K562 (cell line): ENCODE data around the gene STRN3. TPM values are rescaled to one million over a fixed set of nuclear protein-coding genes. Genes with fewer than 3 reads are reported as not detected.

ENCODE experiments used
- ATAC-seq: fragments of 200-7000 bp; cut with Tn5 transposase; 3 replicates; pipeline ENCODE4 v1.9.1; 2020; ENCODE audit warnings: moderate library complexity
- BruUV-seq: library from RNA; stranded (reverse); fragments of 400-500 nt; replicated peaks from 2 replicates; lab custom pipeline; 2021; lab: Mats Ljungman, UMichigan
- CTCF ChIA-PET: fragments of 300-600 bp; formaldehyde crosslinking; extraction: SDS; loops from one replicate; lab custom pipeline; 2021; ENCODE audit warnings: low intra/inter-chr PET ratio; lab: Yijun Ruan, JAX
- POLR2A ChIA-PET: fragments of 300-600, 350-650 bp; sonication (Branson Sonifier 250); formaldehyde crosslinking; extraction: SDS; loops from one replicate; lab custom pipeline; 2021; ENCODE audit warnings: antibody characterized with exemption, inconsistent platforms; lab: Yijun Ruan, JAX
- DNase-seq, 4 experiments: peaks; one replicate each; pipeline versions ENCODE4 v3.0.0 to v3.0.0-alpha.2; 2011 to 2018; ENCODE audit warnings: low spot score in 3 of 4, mixed read lengths in 3 of 4; ENCODE audit errors: extremely low read depth in 1 of 4
- FAIRE-seq: peaks from 2 replicates; lab custom pipeline; 2011; peaks lifted over from hg19 to GRCh38; lab: Jason Lieb, UNC
- H2AFZ ChIP-seq: 2 replicates; pipeline ENCODE4 v1.6.0; 2011; ENCODE audit warnings: low read depth, low read length, control low read depth, inconsistent platforms
- H3K27ac ChIP-seq: fragments of 200-600 bp; 3 replicates; pipeline ENCODE4 v1.8.0; 2011; ENCODE audit warnings: low read depth, mild to moderate bottlenecking, control low read depth, inconsistent platforms, low read length, moderate library complexity, mixed read lengths; ENCODE audit errors: extremely low read depth
- H3K27me3 ChIP-seq, 2 experiments: fragments of 300-600 bp in 1 of 2; 2 replicates in 1 of 2; 3 replicates in 1 of 2; pipeline versions ENCODE4 v1.6.0 to v1.8.0; 2011; ENCODE audit warnings: inconsistent platforms in 2 of 2, low read length in 2 of 2, mild to moderate bottlenecking in 1 of 2, mixed read lengths in 1 of 2, moderate library complexity in 1 of 2; ENCODE audit not compliant: control insufficient read depth in 2 of 2, insufficient read depth in 2 of 2
- H3K36me3 ChIP-seq: fragments of 300-600 bp; 3 replicates; pipeline ENCODE4 v1.8.0; 2011; ENCODE audit warnings: mild to moderate bottlenecking, low read length, inconsistent platforms; ENCODE audit not compliant: control insufficient read depth, insufficient read depth
- H3K4me1 ChIP-seq, 2 experiments: fragments of 200-600 bp in 1 of 2; replicated peaks in 1 of 2; 2 replicates in 1 of 2; 3 replicates in 1 of 2; pipeline versions ENCODE4 v1.5.1 to v1.8.0; 2011; ENCODE audit warnings: inconsistent platforms in 2 of 2, low read length in 2 of 2, mild to moderate bottlenecking in 1 of 2, mixed read lengths in 1 of 2, moderate library complexity in 1 of 2; ENCODE audit not compliant: control insufficient read depth in 2 of 2, insufficient read depth in 2 of 2
- H3K4me2 ChIP-seq: 2 replicates; pipeline ENCODE4 v1.6.1; 2011; ENCODE audit warnings: low read length, control low read depth, inconsistent platforms, mixed read lengths; ENCODE audit not compliant: insufficient read depth
- H3K4me3 ChIP-seq: fragments of 200-600 bp; sonication (generic), shearing (Covaris generic); 2 replicates; pipeline ENCODE4 v1.5.1; 2016; ENCODE audit warnings: control low read depth, inconsistent platforms
- H3K79me2 ChIP-seq: fragments of 200-600 bp; 3 replicates; pipeline ENCODE4 v1.8.0; 2011; ENCODE audit warnings: low read length, inconsistent platforms; ENCODE audit not compliant: control insufficient read depth, insufficient read depth
- H3K9ac ChIP-seq, 2 experiments: 2 replicates each; pipeline versions ENCODE4 v1.6.0 to v1.6.1; 2011; ENCODE audit warnings: low read depth in 2 of 2, low read length in 2 of 2, control low read depth in 1 of 2, inconsistent platforms in 1 of 2, mild to moderate bottlenecking in 1 of 2, mixed read lengths in 1 of 2; ENCODE audit not compliant: insufficient read depth in 1 of 2
- H3K9me1 ChIP-seq: one replicate; pipeline ENCODE4 v1.6.0; 2011; ENCODE audit warnings: inconsistent platforms, mild to moderate bottlenecking, low read length, moderate library complexity; ENCODE audit not compliant: control insufficient read depth, insufficient read depth
- H3K9me3 ChIP-seq: replicated peaks from 2 replicates; pipeline ENCODE4 v1.5.1; 2011; ENCODE audit warnings: low read depth, low read length, inconsistent platforms; ENCODE audit not compliant: control insufficient read depth, insufficient read depth
- H4K20me1 ChIP-seq: replicated peaks from 2 replicates; pipeline ENCODE4 v1.6.1; 2011; ENCODE audit warnings: low read length, inconsistent platforms, mixed read lengths; ENCODE audit not compliant: control insufficient read depth, insufficient read depth
- CHAMP1 ChIP-seq: fragments of 450-650 bp; IDR thresholded peaks from 2 replicates; pipeline ENCODE4 v1.6.1; 2016; ENCODE audit warnings: mild to moderate bottlenecking
- CHD7 ChIP-seq: fragments of 200-600 bp; sonication (generic); IDR thresholded peaks from one replicate; pipeline ENCODE4 v1.6.1; 2012; ENCODE audit warnings: mild to moderate bottlenecking, low read depth, low read length, inconsistent platforms
- WGBS: fragments of 100-300 bp; shearing (Covaris generic); methylation state at CpG from one replicate; pipeline ENCODE4 v1.1.6; 2016; ENCODE audit warnings: low coverage, mixed read lengths; ENCODE audit not compliant: insufficient coverage; ENCODE audit errors: missing lambda C conversion rate; 5-methylcytosine and 5-hydroxymethylcytosine counted together
- in situ Hi-C: fragments of 300-500 bp; cut with MboI; formaldehyde crosslinking; loops from 4 replicates; pipeline ENCODE4 v1.15.0; 2018; ENCODE audit warnings: inconsistent platforms, mixed read lengths
- intact Hi-C: fragments of 100-400 bp; cut with micrococcal nuclease; formaldehyde crosslinking; loops from 2 replicates; pipeline ENCODE4 v1.14.2; 2022
- polyA plus RNA-seq, 8 experiments: library from polyadenylated mRNA; depleted of rRNA in 4 of 8; stranded (reverse) in 5 of 8; unstranded in 3 of 8; fragments of >200 nt; fragmentation: Nextera tagmentation in 2 of 8; fragmentation: Illumina TruSeq in 1 of 8; extraction: Ambion mirVana in 2 of 8; extraction: Trizol in 1 of 8; gene quantifications; 2 replicates each; pipeline versions ENCODE4 v1.2.1 to v1.2.3, GENCODE V29; 2011 to 2014; ENCODE audit warnings: inconsistent platforms in 1 of 8, missing spikeins in 1 of 8
- total RNA-seq, 7 experiments: library from RNA; depleted of rRNA in 6 of 7; stranded (reverse); fragments of >200 nt in 6 of 7; fragmentation: Illumina TruSeq in 2 of 7; extraction: Trizol in 2 of 7; gene quantifications; 2 replicates each; pipeline versions ENCODE4 v1.2.1 to v1.2.3, GENCODE V29; 2011 to 2021; ENCODE audit warnings: low replicate concordance in 1 of 7

The STRN3 gene
- total and polyA plus RNA-seq, 9 of the 15 experiments (the other 6 are each of a cell fraction or from before 2014, with no cell fraction given), result 5.9 to 29.1 (median 16.0) TPM

- peaks cover 36% of the 10 kb centered on the region for H3K79me2 ChIP-seq
- DNase-seq (peak in 1 of 4 experiments; percentile 13), FAIRE-seq (no peak), ATAC-seq (peak; percentile 17)
- ChIA-PET POLR2A (interaction anchor here (0.5 to 1.3 kb wide), 8 partner anchors 8 to 730 kb away, joined by 3 read pairs; no protein-coding TSS in a partner anchor), CTCF (no interaction called here)
- H3K27me3 ChIP-seq, result no peaks in the 10 kb centered on the region
- H3K4me3 ChIP-seq, result peak overlapping the region; percentile 70
- H2AFZ ChIP-seq, result peak overlapping the region; percentile 97
- H3K36me3 ChIP-seq, result peaks cover 21% of the 10 kb centered on the region
- no peaks in the 10 kb centered on the region for H4K20me1 ChIP-seq
- H3K4me2 ChIP-seq, result peak overlapping the region; percentile 90
- intact Hi-C loops, result loop anchor here (5.0 kb wide), 1 partner anchor 111 kb away; no protein-coding TSS in a partner anchor
- peak overlapping the region; percentile 82 to 98 for H3K9ac ChIP-seq
- H3K9me3 ChIP-seq, result no peaks in the 10 kb centered on the region
- in situ Hi-C loops, result no loop called here
- H3K27ac ChIP-seq, result peak overlapping the region; percentile 82
- peaks cover 15 to 22% of the 10 kb centered on the region in 2 experiments; a peak in 4 of 5 replicates for H3K4me1 ChIP-seq
- WGBS, result 9% methylated on average over 20 of the region's 20 CpGs
- no peaks in the 10 kb centered on the region for H3K9me1 ChIP-seq
- TSS peak; percentile 71 for BruUV-seq
- TF ChIP-seq CHD7 (no peak), CHAMP1 (no peak)
Observed at GRCh38 chr14:30873308-30874119, 152.7 kb downstream of the STRN3 start.
